RPMI8226 (cell line): ENCODE data around the gene GUCY1A2.

Experiments
- DNase-seq: peaks from one replicate; pipeline ENCODE4 v3.0.0-alpha.2; 2015

Gene GUCY1A2

GRCh38 chr11:106724293-106724892, 293.9 kb downstream of the GUCY1A2 start:
- DNase-seq: no peak

- no peak for DNase-seq
Measured at GRCh38 chr11:106723071-106723470, 295.2 kb downstream of the GUCY1A2 start.

- DNase-seq: no peak
Measured at GRCh38 chr11:106717222-106717621, 301.1 kb downstream of the GUCY1A2 start.

- DNase-seq: no peak
Measured at GRCh38 chr11:106714199-106714598, 304.1 kb downstream of the GUCY1A2 start.

GRCh38 chr11:106708348-106708747, 309.9 kb downstream of the GUCY1A2 start:
- no peak for DNase-seq

GRCh38 chr11:106706355-106706754, 311.9 kb downstream of the GUCY1A2 start:
- no peak for DNase-seq

GRCh38 chr11:106702805-106703204, 315.5 kb downstream of the GUCY1A2 start:
- DNase-seq: no peak

GRCh38 chr11:106697058-106697457, 321.2 kb downstream of the GUCY1A2 start:
- DNase-seq: no peak

GRCh38 chr11:106695506-106695905, 322.8 kb downstream of the GUCY1A2 start:
- no peak for DNase-seq

- no peak for DNase-seq
Measured at GRCh38 chr11:106694501-106694900, 323.8 kb downstream of the GUCY1A2 start.

GRCh38 chr11:106691807-106692365, 326.4 kb downstream of the GUCY1A2 start:
- DNase-seq: no peak

- no peak for DNase-seq
Measured at GRCh38 chr11:106690923-106691322, 327.4 kb downstream of the GUCY1A2 start.

GRCh38 chr11:106684944-106685343, 333.3 kb downstream of the GUCY1A2 start:
- DNase-seq: no peak

GRCh38 chr11:106683435-106683834, 334.8 kb downstream of the GUCY1A2 start:
- no peak for DNase-seq

GRCh38 chr11:106681435-106681834, 336.8 kb downstream of the GUCY1A2 start:
- DNase-seq: no peak

- DNase-seq: no peak
Measured at GRCh38 chr11:106679581-106679980, 338.7 kb downstream of the GUCY1A2 start.

- DNase-seq: no peak
Measured at GRCh38 chr11:106679181-106679580, 339.1 kb downstream of the GUCY1A2 start.

GRCh38 chr11:106670069-106670468, 348.2 kb downstream of the GUCY1A2 start:
- DNase-seq: no peak

- DNase-seq: no peak
Measured at GRCh38 chr11:106668147-106668546, 350.1 kb downstream of the GUCY1A2 start.

- no peak for DNase-seq
Measured at GRCh38 chr11:106656646-106657045, 361.6 kb downstream of the GUCY1A2 start.

GRCh38 chr11:106644824-106645223, 373.5 kb downstream of the GUCY1A2 start:
- no peak for DNase-seq

GRCh38 chr11:106642331-106642730, 375.9 kb downstream of the GUCY1A2 start:
- DNase-seq: no peak

GRCh38 chr11:106632283-106632682, 386.0 kb downstream of the GUCY1A2 start:
- no peak for DNase-seq

GRCh38 chr11:106627694-106628093, 390.6 kb downstream of the GUCY1A2 start:
- DNase-seq: no peak

GRCh38 chr11:106625566-106625965, 392.7 kb downstream of the GUCY1A2 start:
- no peak for DNase-seq
